ENCODE measurements around the gene S100A2.

DNA sequence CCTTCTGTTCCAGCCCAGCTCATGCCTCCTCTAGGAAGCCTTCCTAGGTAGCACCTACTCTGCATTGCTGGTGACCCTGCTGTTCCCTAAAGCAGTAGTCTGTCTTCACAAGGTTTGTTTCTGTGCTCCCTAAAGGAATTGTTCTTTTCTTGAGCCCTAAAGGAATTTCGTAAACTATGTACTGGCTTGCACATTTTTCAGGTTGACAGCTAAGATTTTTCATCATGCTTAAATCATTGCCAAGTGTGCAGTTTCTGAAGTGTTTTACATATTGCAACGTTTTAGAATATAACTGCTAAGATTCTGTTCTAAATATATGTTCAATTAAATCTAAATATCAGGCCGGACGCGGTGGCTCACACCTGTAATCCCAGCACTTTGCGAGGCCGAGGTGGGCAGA lies 34.2 kb upstream of the S100A2 start:
- TF ChIP-seq CTCF (IDR thresholded peaks at IDR 0.05; ENCODE audit: control extremely low read depth in 1 of 3, insufficient read depth in 1 of 3, low read depth in 1 of 3, low read length in 3 of 3): no peak
- no peak for TF ChIP-seq ASH2L (IDR thresholded peaks at IDR 0.05; ENCODE audit: low read length)
- TF ChIP-seq POLR2AphosphoS5 (IDR thresholded peaks at IDR 0.05; ENCODE audit: low read depth, low read length): no peak
- TF ChIP-seq RBBP5 (IDR thresholded peaks at IDR 0.05; ENCODE audit: borderline replicate concordance, low read depth, low read length): no peak
